HepG2 (cell line): ENCODE measurements around the gene CCNB3. TPM values are rescaled to one million over a fixed set of nuclear protein-coding genes. Genes with fewer than 3 reads are reported as not detected.

Source experiments
- ATAC-seq: fragments of 200-7000 bp; cut with Tn5 transposase; 3 replicates; pipeline ENCODE4 v1.9.1; 2020; ENCODE audit warnings: mild to moderate bottlenecking, moderate library complexity
- Bru-seq: library from RNA; stranded (reverse); fragments of 400-500 nt; gene quantifications from one replicate; lab custom pipeline; 2021; lab: Mats Ljungman, UMichigan
- BruChase-seq, 2 experiments: library from RNA; stranded (reverse); fragments of 400-500 nt; gene quantifications; one replicate each; lab custom pipeline; 2021; lab: Mats Ljungman, UMichigan
- BruUV-seq: library from RNA; stranded (reverse); fragments of 400-500 nt; replicated peaks from 2 replicates; lab custom pipeline; 2021; lab: Mats Ljungman, UMichigan
- CTCF ChIA-PET: fragments of 300-600 bp; formaldehyde crosslinking; extraction: SDS; loops from one replicate; lab custom pipeline; 2021; ENCODE audit warnings: low total read pairs, inconsistent platforms, low intra/inter-chr PET ratio; lab: Yijun Ruan, JAX
- POLR2A ChIA-PET: fragments of 350-600 bp; sonication (Branson Sonifier 250); formaldehyde crosslinking; loops from one replicate; lab custom pipeline; 2020; ENCODE audit warnings: antibody characterized with exemption, inconsistent platforms; lab: Yijun Ruan, JAX
- DNase-seq: peaks from one replicate; pipeline ENCODE4 v3.0.0-alpha.2; 2015; ENCODE audit warnings: low spot score
- FAIRE-seq: peaks from 3 replicates; lab custom pipeline; 2011; peaks lifted over from hg19 to GRCh38; lab: Jason Lieb, UNC
- H2AFZ ChIP-seq: one replicate; pipeline ENCODE4 v1.6.1; 2011; ENCODE audit warnings: low read length, inconsistent platforms
- H3K27ac ChIP-seq: fragments of 300-600 bp; 3 replicates; pipeline ENCODE4 v1.8.0; 2011; ENCODE audit warnings: mixed run types, mild to moderate bottlenecking, mixed read lengths, low read length, inconsistent platforms; ENCODE audit not compliant: insufficient read depth; ENCODE audit errors: extremely low read length
- H3K27me3 ChIP-seq, 2 experiments: fragments of 200-600 bp in 1 of 2; 2 replicates in 1 of 2; 3 replicates in 1 of 2; pipeline versions ENCODE4 v1.6.0 to v1.8.0; 2011; ENCODE audit warnings: low read length in 2 of 2, mild to moderate bottlenecking in 2 of 2, moderate library complexity in 2 of 2, inconsistent platforms in 1 of 2; ENCODE audit not compliant: insufficient read depth in 2 of 2, control insufficient read depth in 1 of 2
- H3K36me3 ChIP-seq, 2 experiments: fragments of 200-600 bp in 1 of 2; replicated peaks in 1 of 2; 2 replicates in 1 of 2; 3 replicates in 1 of 2; pipeline versions ENCODE4 v1.5.1 to v1.8.0; 2011; ENCODE audit warnings: low read length in 2 of 2, inconsistent platforms in 1 of 2; ENCODE audit not compliant: insufficient read depth in 2 of 2, control insufficient read depth in 1 of 2
- H3K4me1 ChIP-seq: 2 replicates; pipeline ENCODE4 v1.5.1; 2012; ENCODE audit warnings: low read length, inconsistent platforms; ENCODE audit not compliant: insufficient read depth
- H3K4me2 ChIP-seq: 2 replicates; pipeline ENCODE4 v1.6.0; 2011; ENCODE audit warnings: low read depth, low read length, inconsistent platforms
- H3K4me3 ChIP-seq, 3 experiments: fragments of 200-600 bp in 1 of 3; sonication (generic), shearing (Covaris generic) in 1 of 3; replicated peaks in 1 of 3; 2 replicates each; pipeline ENCODE4 v1.5.1; 2011 to 2016; ENCODE audit warnings: low read length in 3 of 3, inconsistent platforms in 2 of 3, low read depth in 2 of 3, mild to moderate bottlenecking in 2 of 3, control low read depth in 1 of 3, mixed read lengths in 1 of 3; ENCODE audit not compliant: insufficient read depth in 1 of 3
- H3K79me2 ChIP-seq: one replicate; pipeline ENCODE4 v1.6.1; 2011; ENCODE audit warnings: low read length, inconsistent platforms; ENCODE audit not compliant: insufficient read depth
- H3K9ac ChIP-seq: 2 replicates; pipeline ENCODE4 v1.6.0; 2011; ENCODE audit warnings: mild to moderate bottlenecking, low read depth, low read length, inconsistent platforms; ENCODE audit not compliant: insufficient read depth
- H3K9me3 ChIP-seq: 2 replicates; pipeline ENCODE4 v1.5.1; 2012; ENCODE audit warnings: mild to moderate bottlenecking, low read length
- H4K20me1 ChIP-seq: 2 replicates; pipeline ENCODE4 v1.6.0; 2011; ENCODE audit warnings: inconsistent platforms, mild to moderate bottlenecking, low read length, moderate library complexity; ENCODE audit not compliant: insufficient read depth
- CEBPG ChIP-seq: IDR thresholded peaks from 2 replicates; pipeline ENCODE4 v1.6.1; 2016
- KLF9 ChIP-seq: IDR thresholded peaks from 2 replicates; pipeline ENCODE4 v1.6.1; 2016; ENCODE audit warnings: low read depth
- MBD4 ChIP-seq: IDR thresholded peaks from 2 replicates; pipeline ENCODE4 v1.6.1; 2012; ENCODE audit warnings: low read length, inconsistent platforms, borderline replicate concordance
- NCOA1 ChIP-seq: sonication (generic); formaldehyde crosslinking; IDR thresholded peaks from 2 replicates; pipeline ENCODE4 v1.9.0; 2021; ENCODE audit warnings: missing genetic modification reagents
- XRCC5 ChIP-seq: fragments of 200-400 bp; formaldehyde crosslinking; optimal IDR thresholded peaks from 2 replicates; pipeline ENCODE3; 2017; ENCODE audit warnings: mild to moderate bottlenecking, low read length
- ZFP41 ChIP-seq: sonication (generic); formaldehyde crosslinking; IDR thresholded peaks from 2 replicates; pipeline ENCODE4 v1.4.0; 2020; ENCODE audit warnings: mild to moderate bottlenecking, missing genetic modification reagents, borderline replicate concordance
- ZNF891 ChIP-seq: sonication (generic); formaldehyde crosslinking; IDR thresholded peaks from 2 replicates; pipeline ENCODE4 v1.5.0; 2020; ENCODE audit warnings: mild to moderate bottlenecking, missing genetic modification reagents
- ZSCAN9 ChIP-seq: IDR thresholded peaks from 2 replicates; pipeline ENCODE4 v1.6.1; 2016; ENCODE audit warnings: borderline replicate concordance
- WGBS: methylation state at CpG from one replicate; pipeline ENCODE4 v1.1.6; 2017; ENCODE audit warnings: low lambda C conversion rate; 5-methylcytosine and 5-hydroxymethylcytosine counted together
- in situ Hi-C: cut with HindIII; loops from 2 replicates; pipeline ENCODE4 v1.10.0; 2017; ENCODE audit warnings: low pct_unique_long_range_greater_than_20kb; ENCODE audit not compliant: extremely low pct_ligation_motif_present
- intact Hi-C: fragments of 100-400 bp; cut with micrococcal nuclease; formaldehyde crosslinking; loops from one replicate; pipeline ENCODE4 v1.10.0; 2022; ENCODE audit not compliant: unreplicated experiment
- long read RNA-seq, 2 experiments: library from RNA in 1 of 2; library from polyadenylated mRNA in 1 of 2; stranded (forward) in 1 of 2; unstranded in 1 of 2; transcript quantifications; one replicate each; pipeline ENCODE4 v2.0.0, GENCODE V29; 2019 to 2022
- polyA minus RNA-seq, 3 experiments: library from RNA; depleted of rRNA, polyadenylated mRNA; stranded (reverse); fragments of >200 nt; gene quantifications; 2 replicates each; pipeline ENCODE4 v1.2.3, GENCODE V29; 2011; ENCODE audit warnings: low replicate concordance in 1 of 3
- polyA plus RNA-seq, 8 experiments: library from polyadenylated mRNA; depleted of rRNA in 3 of 8; stranded (reverse) in 7 of 8; unstranded in 1 of 8; fragments of >200 nt; fragmentation: Illumina TruSeq in 4 of 8; extraction: Trizol in 4 of 8; gene quantifications; 2 replicates each; pipeline versions ENCODE4 v1.2.1 to v1.2.3, GENCODE V29; 2011 to 2016; ENCODE audit warnings: low read depth in 4 of 8, missing spikeins in 1 of 8, mixed read lengths in 1 of 8; ENCODE audit not compliant: insufficient read depth in 1 of 8
- total RNA-seq, 5 experiments: library from RNA; depleted of rRNA; stranded (reverse); fragments of >200 nt; fragmentation: Illumina TruSeq; extraction: Trizol; gene quantifications; 2 replicates each; pipeline ENCODE4 v1.2.3, GENCODE V29; 2016; ENCODE audit warnings: low read depth in 1 of 5
- TF ChIP-seq, protein P1 (sequence below): sonication (generic); formaldehyde crosslinking; IDR thresholded peaks from 2 replicates; pipeline ENCODE4 v1.9.0; 2022; ENCODE audit warnings: missing genetic modification reagents, mild to moderate bottlenecking, borderline replicate concordance
- TF ChIP-seq, protein P2 (sequence below): sonication (generic); formaldehyde crosslinking; IDR thresholded peaks from 2 replicates; pipeline ENCODE4 v1.4.0; 2020; ENCODE audit warnings: missing genetic modification reagents, borderline replicate concordance

Gene CCNB3, protein sequence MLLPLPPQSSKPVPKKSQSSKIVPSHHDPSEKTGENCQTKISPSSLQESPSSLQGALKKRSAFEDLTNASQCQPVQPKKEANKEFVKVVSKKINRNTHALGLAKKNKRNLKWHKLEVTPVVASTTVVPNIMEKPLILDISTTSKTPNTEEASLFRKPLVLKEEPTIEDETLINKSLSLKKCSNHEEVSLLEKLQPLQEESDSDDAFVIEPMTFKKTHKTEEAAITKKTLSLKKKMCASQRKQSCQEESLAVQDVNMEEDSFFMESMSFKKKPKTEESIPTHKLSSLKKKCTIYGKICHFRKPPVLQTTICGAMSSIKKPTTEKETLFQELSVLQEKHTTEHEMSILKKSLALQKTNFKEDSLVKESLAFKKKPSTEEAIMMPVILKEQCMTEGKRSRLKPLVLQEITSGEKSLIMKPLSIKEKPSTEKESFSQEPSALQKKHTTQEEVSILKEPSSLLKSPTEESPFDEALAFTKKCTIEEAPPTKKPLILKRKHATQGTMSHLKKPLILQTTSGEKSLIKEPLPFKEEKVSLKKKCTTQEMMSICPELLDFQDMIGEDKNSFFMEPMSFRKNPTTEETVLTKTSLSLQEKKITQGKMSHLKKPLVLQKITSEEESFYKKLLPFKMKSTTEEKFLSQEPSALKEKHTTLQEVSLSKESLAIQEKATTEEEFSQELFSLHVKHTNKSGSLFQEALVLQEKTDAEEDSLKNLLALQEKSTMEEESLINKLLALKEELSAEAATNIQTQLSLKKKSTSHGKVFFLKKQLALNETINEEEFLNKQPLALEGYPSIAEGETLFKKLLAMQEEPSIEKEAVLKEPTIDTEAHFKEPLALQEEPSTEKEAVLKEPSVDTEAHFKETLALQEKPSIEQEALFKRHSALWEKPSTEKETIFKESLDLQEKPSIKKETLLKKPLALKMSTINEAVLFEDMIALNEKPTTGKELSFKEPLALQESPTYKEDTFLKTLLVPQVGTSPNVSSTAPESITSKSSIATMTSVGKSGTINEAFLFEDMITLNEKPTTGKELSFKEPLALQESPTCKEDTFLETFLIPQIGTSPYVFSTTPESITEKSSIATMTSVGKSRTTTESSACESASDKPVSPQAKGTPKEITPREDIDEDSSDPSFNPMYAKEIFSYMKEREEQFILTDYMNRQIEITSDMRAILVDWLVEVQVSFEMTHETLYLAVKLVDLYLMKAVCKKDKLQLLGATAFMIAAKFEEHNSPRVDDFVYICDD (N-terminal part only)
- total RNA-seq (2016; rRNA removed; fragmentation: Illumina TruSeq; extraction: Trizol) (0.04 and 0.11 TPM in 2 replicates), polyA plus RNA-seq (2011; rRNA removed) (0.07 TPM in 1 of 2 replicates, not detected in the other), polyA minus RNA-seq (2011; rRNA and poly(A)+ RNA removed; ENCODE audit: low replicate concordance) (1.0 TPM in 1 of 2 replicates, not detected in the other), Bru-seq, nascent RNA (percentile 1 among the genes with signal in this experiment), BruChase-seq, experiment 1, labeled RNA remaining after a 6-hour chase (percentile 5 among the genes with signal in this experiment), BruChase-seq, experiment 2, labeled RNA remaining after a 2-hour chase (percentile 5 among the genes with signal in this experiment)
- 0.10 TPM in 1 of 2 replicates, not detected in the other for total RNA-seq (2016; cell fraction: cytosol; rRNA removed; fragmentation: Illumina TruSeq; extraction: Trizol; ENCODE audit: low read depth)
- 0.02 and 0.06 TPM in 2 replicates for total RNA-seq (2016; cell fraction: insoluble cytoplasmic fraction; rRNA removed; fragmentation: Illumina TruSeq; extraction: Trizol)
- total RNA-seq (2016; cell fraction: membrane; rRNA removed; fragmentation: Illumina TruSeq; extraction: Trizol): not detected in 2 replicates
- total RNA-seq (2016; cell fraction: nucleus; rRNA removed; fragmentation: Illumina TruSeq; extraction: Trizol): 0.06 and 1.6 TPM in 2 replicates
- polyA plus RNA-seq (2011; cell fraction: cytosol; rRNA removed): 0.03 TPM in 1 of 2 replicates, not detected in the other
- polyA plus RNA-seq (2011; cell fraction: nucleus; rRNA removed): 0.05 and 1.1 TPM in 2 replicates
- polyA plus RNA-seq (2012): 0.03 and 0.04 TPM in 2 replicates
- polyA plus RNA-seq (2016; cell fraction: cytosol; fragmentation: Illumina TruSeq; extraction: Trizol; ENCODE audit: low read depth): not detected in 2 replicates
- polyA plus RNA-seq (2016; cell fraction: insoluble cytoplasmic fraction; fragmentation: Illumina TruSeq; extraction: Trizol; ENCODE audit: low read depth): not detected in 2 replicates
- polyA plus RNA-seq (2016; cell fraction: membrane; fragmentation: Illumina TruSeq; extraction: Trizol; ENCODE audit: low read depth): not detected in 2 replicates
- 0.29 TPM in 1 of 2 replicates, not detected in the other for polyA plus RNA-seq (2016; cell fraction: nucleus; fragmentation: Illumina TruSeq; extraction: Trizol; ENCODE audit: insufficient read depth, low read depth)
- not detected in 2 replicates for polyA minus RNA-seq (2011; cell fraction: cytosol; rRNA and poly(A)+ RNA removed)
- not detected in 2 replicates for polyA minus RNA-seq (2011; cell fraction: nucleus; rRNA and poly(A)+ RNA removed)
- long read RNA-seq, experiment 1: 0 reads
- long read RNA-seq, experiment 2: 0 reads

DNA sequence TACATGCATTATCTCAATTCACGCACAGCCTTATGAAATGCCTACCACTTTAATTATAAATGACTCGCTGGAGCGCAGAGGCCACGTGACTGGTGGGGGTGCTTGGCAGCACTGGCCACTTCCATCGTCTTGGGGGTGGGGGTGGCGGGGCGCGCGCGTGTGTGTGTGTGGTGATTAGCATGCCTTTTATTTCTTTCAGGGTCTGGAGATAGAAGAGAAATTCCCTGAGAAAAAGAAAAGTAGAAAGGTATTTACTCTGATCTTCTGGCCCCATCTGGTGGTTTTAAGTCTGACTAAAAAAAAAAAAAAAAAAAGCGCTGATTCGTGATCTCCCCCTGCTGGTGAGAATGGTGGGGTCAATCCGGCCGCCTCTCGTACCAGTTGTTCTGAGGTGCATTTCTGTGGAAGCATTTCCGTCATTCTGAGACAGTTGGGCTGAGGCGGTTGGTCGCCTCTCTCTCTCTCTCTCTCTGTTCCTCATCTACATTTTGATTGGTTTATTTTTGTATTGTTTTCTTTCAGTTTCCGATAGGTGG lies at the start of gene CCNB3:
TSS of gene CCNB3 (plus strand) at position 402 of the 536 bp plus-strand sequence. CDS start 80,399 bp downstream, outside the sequence.
- ATAC-seq (peak; percentile 71), FAIRE-seq (peak; percentile 74), DNase-seq (peak; percentile 33)
- Histone ChIP-seq H4K20me1 (no peaks in the 10 kb centered on the region), H3K27ac (no peak within 1 kb of the TSS), H3K27me3 (no peaks in the 10 kb centered on the region), H3K79me2 (no peaks in the 10 kb centered on the region), H2AFZ (no peak within 1 kb of the TSS), H3K9me3 (no peaks in the 10 kb centered on the region), H3K4me2 (peak within 1 kb of the TSS; percentile 27; the same call in 1 of the 2 replicates), H3K9ac (no peak within 1 kb of the TSS), H3K4me1 (peaks cover 16% of the 10 kb centered on the region), H3K36me3 (no peaks in the 10 kb centered on the region), H3K4me3 (peak within 1 kb of the TSS in 1 of 3 experiments; percentile 16; a peak in 1 of 6 replicates)
- ChIA-PET POLR2A (no interaction called here), CTCF (interaction anchor here (0.6 to 3.6 kb wide), 4 partner anchors 52 to 320 kb away, joined by 3 to 45 read pairs (median 5); no protein-coding TSS in a partner anchor)
- no TSS peak for BruUV-seq
- intact Hi-C loops (loop anchor here (1.0 to 5.0 kb wide), 2 partner anchors 104 to 287 kb away; no protein-coding TSS in a partner anchor), in situ Hi-C loops (loop anchor here (5.0 kb wide), 1 partner anchor 97 kb away; no protein-coding TSS in a partner anchor)
- WGBS: 14% methylated on average over 19 of the region's 19 CpGs
- TF ChIP-seq MBD4 (no peak), ZNF891 (CRISPR knock-in tag) (no peak), ZFP41 (CRISPR knock-in tag) (no peak), NCOA1 (CRISPR knock-in tag) (no peak), CEBPG (CRISPR knock-in tag) (no peak), XRCC5 (peak; percentile 17), ZSCAN9 (CRISPR knock-in tag) (no peak), KLF9 (CRISPR knock-in tag) (no peak)
- TF ChIP-seq, protein P1, sequence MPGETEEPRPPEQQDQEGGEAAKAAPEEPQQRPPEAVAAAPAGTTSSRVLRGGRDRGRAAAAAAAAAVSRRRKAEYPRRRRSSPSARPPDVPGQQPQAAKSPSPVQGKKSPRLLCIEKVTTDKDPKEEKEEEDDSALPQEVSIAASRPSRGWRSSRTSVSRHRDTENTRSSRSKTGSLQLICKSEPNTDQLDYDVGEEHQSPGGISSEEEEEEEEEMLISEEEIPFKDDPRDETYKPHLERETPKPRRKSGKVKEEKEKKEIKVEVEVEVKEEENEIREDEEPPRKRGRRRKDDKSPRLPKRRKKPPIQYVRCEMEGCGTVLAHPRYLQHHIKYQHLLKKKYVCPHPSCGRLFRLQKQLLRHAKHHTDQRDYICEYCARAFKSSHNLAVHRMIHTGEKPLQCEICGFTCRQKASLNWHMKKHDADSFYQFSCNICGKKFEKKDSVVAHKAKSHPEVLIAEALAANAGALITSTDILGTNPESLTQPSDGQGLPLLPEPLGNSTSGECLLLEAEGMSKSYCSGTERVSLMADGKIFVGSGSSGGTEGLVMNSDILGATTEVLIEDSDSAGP (CRISPR knock-in tag): peak; percentile 46
- TF ChIP-seq, protein P2, sequence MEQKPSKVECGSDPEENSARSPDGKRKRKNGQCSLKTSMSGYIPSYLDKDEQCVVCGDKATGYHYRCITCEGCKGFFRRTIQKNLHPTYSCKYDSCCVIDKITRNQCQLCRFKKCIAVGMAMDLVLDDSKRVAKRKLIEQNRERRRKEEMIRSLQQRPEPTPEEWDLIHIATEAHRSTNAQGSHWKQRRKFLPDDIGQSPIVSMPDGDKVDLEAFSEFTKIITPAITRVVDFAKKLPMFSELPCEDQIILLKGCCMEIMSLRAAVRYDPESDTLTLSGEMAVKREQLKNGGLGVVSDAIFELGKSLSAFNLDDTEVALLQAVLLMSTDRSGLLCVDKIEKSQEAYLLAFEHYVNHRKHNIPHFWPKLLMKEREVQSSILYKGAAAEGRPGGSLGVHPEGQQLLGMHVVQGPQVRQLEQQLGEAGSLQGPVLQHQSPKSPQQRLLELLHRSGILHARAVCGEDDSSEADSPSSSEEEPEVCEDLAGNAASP (CRISPR knock-in tag): no peak
